Nephron (organoid): Measurements from ENCODE around the gene LHX4.

Source experiments
- H3K27ac Mint-ChIP-seq, 3 experiments: 2 replicates each; pipeline ENCODE4 v1.8.0; 2020; ENCODE audit warnings: mixed read lengths in 3 of 3, mild to moderate bottlenecking in 2 of 3, moderate library complexity in 1 of 3
- H3K27me3 Mint-ChIP-seq: 2 replicates; pipeline ENCODE4 v1.8.0; 2021; ENCODE audit warnings: low read depth, mild to moderate bottlenecking, moderate library complexity, mixed read lengths
- H3K36me3 Mint-ChIP-seq: 2 replicates; pipeline ENCODE4 v1.8.0; 2020; ENCODE audit warnings: low read depth, mixed read lengths
- H3K4me1 Mint-ChIP-seq: 2 replicates; pipeline ENCODE4 v1.8.0; 2020; ENCODE audit warnings: mixed read lengths
- H3K4me3 Mint-ChIP-seq, 3 experiments: 2 replicates each; pipeline ENCODE4 v1.8.0; 2020; ENCODE audit warnings: mild to moderate bottlenecking in 3 of 3, mixed read lengths in 3 of 3, moderate library complexity in 2 of 3
- H3K9me3 Mint-ChIP-seq: 2 replicates; pipeline ENCODE4 v1.8.0; 2020; ENCODE audit warnings: mixed read lengths
- TF ChIP-seq, protein P1 (sequence below), 3 experiments: fragments of 200-600 bp; sonication (generic); IDR thresholded peaks; one replicate each; pipeline ENCODE4 v1.5.0; 2021; ENCODE audit warnings: antibody characterized with exemption in 3 of 3; ENCODE audit not compliant: unreplicated experiment in 3 of 3

Gene LHX4

GRCh38 chr1:180188684-180189175 lies 41.3 kb upstream of the LHX4 start:
- Mint-ChIP-seq H3K27me3 (no peaks in the 10 kb centered on the region), H3K4me1 (no peaks in the 10 kb centered on the region), H3K4me3 (no peak overlapping the region), H3K9me3 (no peaks in the 10 kb centered on the region), H3K36me3 (peaks cover 40% of the 10 kb centered on the region), H3K27ac (no peak overlapping the region)
- TF ChIP-seq, protein P1, sequence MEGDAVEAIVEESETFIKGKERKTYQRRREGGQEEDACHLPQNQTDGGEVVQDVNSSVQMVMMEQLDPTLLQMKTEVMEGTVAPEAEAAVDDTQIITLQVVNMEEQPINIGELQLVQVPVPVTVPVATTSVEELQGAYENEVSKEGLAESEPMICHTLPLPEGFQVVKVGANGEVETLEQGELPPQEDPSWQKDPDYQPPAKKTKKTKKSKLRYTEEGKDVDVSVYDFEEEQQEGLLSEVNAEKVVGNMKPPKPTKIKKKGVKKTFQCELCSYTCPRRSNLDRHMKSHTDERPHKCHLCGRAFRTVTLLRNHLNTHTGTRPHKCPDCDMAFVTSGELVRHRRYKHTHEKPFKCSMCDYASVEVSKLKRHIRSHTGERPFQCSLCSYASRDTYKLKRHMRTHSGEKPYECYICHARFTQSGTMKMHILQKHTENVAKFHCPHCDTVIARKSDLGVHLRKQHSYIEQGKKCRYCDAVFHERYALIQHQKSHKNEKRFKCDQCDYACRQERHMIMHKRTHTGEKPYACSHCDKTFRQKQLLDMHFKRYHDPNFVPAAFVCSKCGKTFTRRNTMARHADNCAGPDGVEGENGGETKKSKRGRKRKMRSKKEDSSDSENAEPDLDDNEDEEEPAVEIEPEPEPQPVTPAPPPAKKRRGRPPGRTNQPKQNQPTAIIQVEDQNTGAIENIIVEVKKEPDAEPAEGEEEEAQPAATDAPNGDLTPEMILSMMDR (IDR thresholded peaks at IDR 0.05; ENCODE audit: unreplicated experiment in 3 of 3), result no peak

DNA sequence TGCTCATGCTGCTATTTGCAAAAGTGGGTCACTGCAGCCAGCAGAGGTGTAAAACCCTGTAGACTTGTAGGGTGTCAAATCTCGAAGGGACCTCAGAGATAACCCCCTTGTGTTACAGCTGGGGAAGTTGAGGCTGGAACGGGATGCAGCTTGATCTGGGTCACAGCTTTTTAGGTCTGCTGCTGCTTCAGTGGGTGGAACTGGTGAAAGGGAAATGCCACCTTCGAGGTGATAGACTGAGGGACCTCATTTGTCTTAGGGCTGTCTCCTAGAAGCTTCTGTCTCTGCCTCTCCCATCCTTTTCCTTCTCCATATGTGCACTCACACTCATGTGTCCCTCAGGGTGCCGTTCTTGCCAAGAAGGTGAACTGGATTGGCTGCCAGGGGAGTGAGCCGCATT lies 40.0 kb upstream of the LHX4 start:
- Mint-ChIP-seq H3K27me3 (no peaks in the 10 kb centered on the region), H3K4me1 (no peaks in the 10 kb centered on the region), H3K4me3 (no peak overlapping the region), H3K27ac (no peak overlapping the region), H3K9me3 (no peaks in the 10 kb centered on the region), H3K36me3 (peaks cover 35% of the 10 kb centered on the region)
- TF ChIP-seq, protein P1 (IDR thresholded peaks at IDR 0.05; ENCODE audit: unreplicated experiment in 3 of 3), result no peak

DNA sequence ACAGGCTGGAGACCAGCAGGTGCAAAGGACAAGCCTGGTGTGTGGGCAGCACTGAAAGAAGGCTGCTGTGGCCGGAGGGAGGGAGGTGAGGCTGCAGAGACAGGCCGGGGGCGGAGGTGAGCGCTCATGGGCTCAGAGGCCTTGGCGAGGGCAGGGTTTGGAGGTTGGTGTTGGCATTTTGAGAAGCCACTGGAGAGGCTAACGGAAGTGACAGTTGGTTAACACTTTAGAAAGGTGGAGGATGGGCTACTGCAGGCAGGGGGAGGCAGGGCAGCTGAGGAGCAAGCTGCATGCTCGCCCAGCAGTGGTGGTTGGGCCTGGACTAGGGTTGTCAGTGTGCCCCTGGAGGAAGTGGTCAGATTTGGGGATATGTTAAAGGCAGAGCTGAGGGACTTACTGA lies 37.9 kb upstream of the LHX4 start:
- Mint-ChIP-seq H3K4me1 (no peaks in the 10 kb centered on the region), H3K9me3 (no peaks in the 10 kb centered on the region), H3K27me3 (no peaks in the 10 kb centered on the region), H3K27ac (no peak overlapping the region), H3K36me3 (peaks cover 32% of the 10 kb centered on the region), H3K4me3 (no peak overlapping the region)
- TF ChIP-seq, protein P1 (IDR thresholded peaks at IDR 0.05; ENCODE audit: unreplicated experiment in 3 of 3), result no peak

GRCh38 chr1:180193141-180194047 lies 36.7 kb upstream of the LHX4 start:
- Mint-ChIP-seq H3K27ac (no peak overlapping the region), H3K36me3 (peaks cover 32% of the 10 kb centered on the region), H3K4me1 (no peaks in the 10 kb centered on the region), H3K4me3 (no peak overlapping the region), H3K9me3 (no peaks in the 10 kb centered on the region), H3K27me3 (no peaks in the 10 kb centered on the region)
- TF ChIP-seq, protein P1 (IDR thresholded peaks at IDR 0.05; ENCODE audit: unreplicated experiment in 3 of 3), result no peak

DNA sequence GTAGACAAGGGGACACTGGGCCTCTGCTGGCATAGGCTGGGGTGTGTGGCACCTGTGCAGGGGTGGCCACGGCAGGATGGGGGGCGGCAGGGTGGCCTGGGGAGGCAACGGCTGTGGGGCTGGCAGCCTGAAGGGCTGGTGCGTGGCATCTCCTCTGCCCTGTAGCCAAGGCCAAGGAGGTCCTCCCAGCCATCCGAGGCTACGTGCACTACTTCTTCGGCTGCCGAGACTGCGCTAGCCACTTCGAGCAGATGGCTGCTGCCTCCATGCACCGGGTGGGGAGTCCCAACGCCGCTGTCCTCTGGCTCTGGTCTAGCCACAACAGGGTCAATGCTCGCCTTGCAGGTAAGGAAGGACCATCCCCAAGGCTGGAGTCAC lies 36.0 kb upstream of the LHX4 start:
- H3K9me3 Mint-ChIP-seq, result no peaks in the 10 kb centered on the region

More for the DNA sequence above, 36.0 kb upstream of the LHX4 start:
- Mint-ChIP-seq H3K36me3 (peaks cover 32% of the 10 kb centered on the region), H3K27ac (no peak overlapping the region), H3K27me3 (no peaks in the 10 kb centered on the region), H3K4me1 (no peaks in the 10 kb centered on the region), H3K4me3 (no peak overlapping the region)
- TF ChIP-seq, protein P1 (IDR thresholded peaks at IDR 0.05; ENCODE audit: unreplicated experiment in 3 of 3), result no peak
